DND-41 (cell line): Measurements from ENCODE around the gene HPCA.

Experiments used
- ATAC-seq: fragments of 200-7000 bp; cut with Tn5 transposase; 3 replicates; pipeline ENCODE4 v1.9.1; 2021; ENCODE audit warnings: low read depth; ENCODE audit not compliant: insufficient read depth
- DNase-seq: peaks from one replicate; pipeline ENCODE4 v3.0.0-alpha.2; 2020
- H2AFZ ChIP-seq: 2 replicates; pipeline ENCODE4 v1.6.0; 2012; ENCODE audit warnings: low read depth, low read length
- H3K27ac ChIP-seq: 2 replicates; pipeline ENCODE4 v1.5.1; 2012; ENCODE audit warnings: low read length, inconsistent platforms
- H3K27me3 ChIP-seq: fragments of 200-600 bp; sonication (generic); 2 replicates; pipeline ENCODE4 v1.6.0; 2012; ENCODE audit warnings: low read length, mild to moderate bottlenecking, inconsistent platforms; ENCODE audit not compliant: insufficient read depth, poor library complexity
- H3K36me3 ChIP-seq: 2 replicates; pipeline ENCODE4 v1.5.1; 2012; ENCODE audit warnings: low read length, inconsistent platforms; ENCODE audit not compliant: insufficient read depth
- H3K4me1 ChIP-seq: 2 replicates; pipeline ENCODE4 v1.5.1; 2012; ENCODE audit warnings: mild to moderate bottlenecking, low read length; ENCODE audit not compliant: insufficient read depth
- H3K4me2 ChIP-seq: 2 replicates; pipeline ENCODE4 v1.6.0; 2012; ENCODE audit warnings: mild to moderate bottlenecking, moderate library complexity, low read length, inconsistent platforms; ENCODE audit not compliant: insufficient read depth
- H3K4me3 ChIP-seq, 2 experiments: fragments of 200-600 bp in 1 of 2; shearing (Covaris generic) in 1 of 2; 2 replicates each; pipeline ENCODE4 v1.5.1; 2012 to 2016; ENCODE audit warnings: inconsistent platforms in 2 of 2, low read length in 2 of 2, mild to moderate bottlenecking in 2 of 2, low read depth in 1 of 2, moderate library complexity in 1 of 2
- H3K79me2 ChIP-seq: 2 replicates; pipeline ENCODE4 v1.6.0; 2012; ENCODE audit warnings: low read length, inconsistent platforms; ENCODE audit not compliant: insufficient read depth
- H3K9ac ChIP-seq: 2 replicates; pipeline ENCODE4 v1.6.0; 2012; ENCODE audit warnings: low read depth, mild to moderate bottlenecking, inconsistent platforms, low read length, moderate library complexity
- H3K9me3 ChIP-seq: 2 replicates; pipeline ENCODE4 v1.5.1; 2012; ENCODE audit warnings: low read length, moderate library complexity, mild to moderate bottlenecking, inconsistent platforms; ENCODE audit not compliant: insufficient read depth, severe bottlenecking
- H4K20me1 ChIP-seq: 2 replicates; pipeline ENCODE4 v1.6.0; 2012; ENCODE audit warnings: low read length; ENCODE audit not compliant: insufficient read depth
- CTCF ChIP-seq: IDR thresholded peaks from 2 replicates; pipeline ENCODE4 v1.5.1; 2012; ENCODE audit warnings: borderline replicate concordance, low read length, moderate library complexity, mild to moderate bottlenecking; ENCODE audit not compliant: poor library complexity, severe bottlenecking; ENCODE audit errors: extremely low read depth
- EZH2 ChIP-seq: IDR thresholded peaks from 3 replicates; pipeline ENCODE4 v1.6.1; 2012; ENCODE audit warnings: borderline replicate concordance, low read depth, mild to moderate bottlenecking, moderate library complexity, low read length, inconsistent platforms; ENCODE audit not compliant: severe bottlenecking

The HPCA gene

DNA sequence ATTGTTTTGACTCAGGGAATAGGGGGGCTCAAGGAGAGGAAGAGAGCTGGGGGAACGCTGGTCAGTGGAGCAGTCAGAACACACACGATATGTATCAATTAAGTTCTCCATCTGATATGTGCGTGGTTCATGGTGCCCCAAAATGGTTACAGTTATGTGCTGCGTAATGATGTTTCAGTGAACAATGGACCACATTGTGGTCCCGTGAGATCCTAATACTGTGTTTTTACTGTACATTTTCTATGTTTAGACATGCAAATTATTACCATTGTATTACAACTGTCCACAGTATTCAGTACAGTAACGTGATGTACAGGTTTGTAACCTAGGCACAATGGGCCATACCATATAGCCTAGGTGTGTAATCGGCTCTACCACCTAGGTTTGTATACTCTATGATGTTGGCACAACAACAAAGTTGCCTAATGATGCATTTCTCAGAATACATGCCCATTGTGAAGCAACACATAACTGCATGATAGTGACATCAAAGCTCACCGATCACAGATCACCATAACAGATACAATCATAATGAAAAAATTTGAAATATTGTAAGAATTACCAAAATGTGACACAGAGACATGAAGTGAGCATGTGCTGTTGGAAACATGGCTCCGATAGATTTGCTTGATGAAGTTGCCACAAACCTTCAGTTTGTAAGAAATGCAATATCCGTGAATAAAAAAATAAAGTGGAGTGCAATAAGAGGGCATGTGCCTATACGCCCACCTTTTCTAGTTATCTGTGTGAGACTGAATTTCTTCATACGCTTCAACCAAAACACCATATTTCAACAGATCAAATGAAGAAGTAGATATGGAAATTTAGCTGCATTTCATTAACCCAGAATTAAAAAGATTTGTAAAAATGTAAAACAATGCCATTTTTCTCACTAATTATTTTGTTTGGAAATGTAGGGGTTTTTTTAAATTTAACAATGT lies 29.7 kb downstream of the HPCA start:
- no peaks in the 10 kb centered on the region for H3K36me3 ChIP-seq
- H3K79me2 ChIP-seq: no peaks in the 10 kb centered on the region
- H3K27me3 ChIP-seq: no peaks in the 10 kb centered on the region
- H2AFZ ChIP-seq: no peak overlapping the region
- DNase-seq: no peak
- no peak for ATAC-seq
- H3K4me2 ChIP-seq: no peak overlapping the region
- no peaks in the 10 kb centered on the region for H4K20me1 ChIP-seq
- no peak overlapping the region for H3K9ac ChIP-seq
- H3K27ac ChIP-seq: no peak overlapping the region
- TF ChIP-seq EZH2 (no peak), CTCF (no peak)
- H3K4me3 ChIP-seq: no peak overlapping the region
- H3K4me1 ChIP-seq: no peaks in the 10 kb centered on the region
- H3K9me3 ChIP-seq: no peaks in the 10 kb centered on the region

DNA sequence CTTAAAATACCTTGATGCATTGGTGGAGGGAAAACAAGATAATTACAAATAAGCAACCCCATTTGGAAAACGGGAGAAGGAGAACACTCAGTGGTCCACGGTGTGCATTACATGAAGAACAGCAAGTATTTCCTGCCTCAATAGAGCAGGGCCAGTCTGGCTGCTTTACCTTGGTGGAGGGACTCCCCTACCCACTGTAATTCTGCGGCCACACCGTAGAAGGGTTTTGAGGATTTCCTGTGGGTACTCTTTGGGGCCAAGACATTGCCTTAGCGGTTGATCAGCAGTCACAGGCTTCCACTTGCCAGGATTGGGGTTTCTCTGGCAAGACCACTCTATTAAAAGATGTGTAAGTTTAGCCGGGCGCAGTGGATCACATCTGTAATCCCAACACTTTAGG lies 31.2 kb downstream of the HPCA start:
- Histone ChIP-seq H3K36me3 (no peaks in the 10 kb centered on the region), H3K27ac (no peak overlapping the region), H3K27me3 (no peaks in the 10 kb centered on the region), H3K9ac (no peak overlapping the region), H4K20me1 (no peaks in the 10 kb centered on the region), H3K9me3 (no peaks in the 10 kb centered on the region), H3K79me2 (no peaks in the 10 kb centered on the region), H3K4me3 (no peak overlapping the region), H2AFZ (no peak overlapping the region), H3K4me1 (no peaks in the 10 kb centered on the region), H3K4me2 (no peak overlapping the region)
- no peak for TF ChIP-seq EZH2
- peak; percentile 16 for TF ChIP-seq CTCF
- DNase-seq (no peak), ATAC-seq (0 out of 3 replicates have a peak, but pooled peaks have one; percentile 31)

DNA sequence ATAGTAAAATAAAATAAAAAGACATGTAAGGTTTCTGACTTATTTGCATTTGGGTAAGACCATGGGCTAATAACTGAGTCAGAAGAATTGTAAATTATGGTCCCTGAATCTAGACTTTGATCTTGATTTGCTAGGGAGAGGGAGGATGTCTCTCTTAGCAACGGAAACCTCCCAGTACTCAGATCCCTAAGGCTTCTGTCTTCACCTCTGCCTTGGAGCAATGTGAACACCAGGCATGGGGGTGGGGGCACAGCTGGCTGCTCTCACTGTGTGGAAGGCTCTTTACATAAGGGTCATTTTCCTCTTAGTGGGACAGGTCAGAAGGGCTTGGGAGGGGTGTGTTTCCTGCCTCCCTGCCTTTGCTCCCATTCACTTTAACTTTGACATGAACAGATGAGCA lies 31.9 kb downstream of the HPCA start:
- no peak for TF ChIP-seq CTCF
- TF ChIP-seq EZH2: no peak
- Histone ChIP-seq H3K27me3 (no peaks in the 10 kb centered on the region), H3K9ac (no peak overlapping the region), H3K9me3 (no peaks in the 10 kb centered on the region), H3K36me3 (no peaks in the 10 kb centered on the region), H4K20me1 (no peaks in the 10 kb centered on the region), H3K79me2 (no peaks in the 10 kb centered on the region), H2AFZ (no peak overlapping the region), H3K4me3 (no peak overlapping the region), H3K27ac (no peak overlapping the region), H3K4me1 (no peaks in the 10 kb centered on the region), H3K4me2 (no peak overlapping the region)
- DNase-seq (no peak), ATAC-seq (no peak)
